H1 (cell line): ENCODE measurements around the gene COPS9. TPM values are rescaled to one million over a fixed set of nuclear protein-coding genes. Genes with fewer than 3 reads are reported as not detected.

Source experiments
- CTCF ChIA-PET: fragments of 300-600 bp; sonication (Branson Sonifier 250); formaldehyde crosslinking; loops from one replicate; lab custom pipeline; 2021; ENCODE audit not compliant: partially characterized antibody; lab: Charles Lee
- POLR2A ChIA-PET: fragments of 300-600 bp; sonication (Branson Sonifier 250); formaldehyde crosslinking; loops from one replicate; lab custom pipeline; 2021; ENCODE audit warnings: inconsistent platforms; ENCODE audit not compliant: partially characterized antibody; lab: Charles Lee
- DNase-seq, 2 experiments: peaks; one replicate each; pipeline versions ENCODE4 v3.0.0 to v3.0.0-alpha.2; 2010 to 2022; ENCODE audit warnings: low spot score in 2 of 2, low read depth in 1 of 2, mixed read lengths in 1 of 2
- FAIRE-seq: peaks from 2 replicates; lab custom pipeline; 2011; peaks lifted over from hg19 to GRCh38; lab: Jason Lieb, UNC
- H2AFZ ChIP-seq: 2 replicates; pipeline ENCODE4 v1.8.1; 2012; ENCODE audit warnings: low read length, inconsistent platforms
- H2AK5ac ChIP-seq: 2 replicates; pipeline ENCODE4 v1.6.1; 2013; ENCODE audit warnings: low read depth, low read length
- H2BK120ac ChIP-seq: replicated peaks from 2 replicates; pipeline ENCODE3; 2013; ENCODE audit warnings: low read depth, low read length, inconsistent platforms
- H2BK12ac ChIP-seq: 2 replicates; pipeline ENCODE4 v1.6.1; 2013; ENCODE audit warnings: low read depth, low read length
- H2BK15ac ChIP-seq: 2 replicates; pipeline ENCODE4 v1.6.1; 2013; ENCODE audit warnings: low read length
- H2BK20ac ChIP-seq: 2 replicates; pipeline ENCODE4 v1.6.1; 2013; ENCODE audit warnings: low read length
- H2BK5ac ChIP-seq: 2 replicates; pipeline ENCODE4 v1.6.1; 2013; ENCODE audit warnings: low read depth, low read length
- H3K14ac ChIP-seq: 2 replicates; pipeline ENCODE4 v1.6.1; 2013; ENCODE audit warnings: inconsistent platforms; ENCODE audit not compliant: insufficient read length
- H3K18ac ChIP-seq: 2 replicates; pipeline ENCODE4 v1.6.1; 2013; ENCODE audit warnings: low read length; ENCODE audit errors: extremely low read depth
- H3K23ac ChIP-seq: 2 replicates; pipeline ENCODE4 v1.6.1; 2013; ENCODE audit warnings: inconsistent platforms; ENCODE audit not compliant: insufficient read length
- H3K23me2 ChIP-seq: 2 replicates; pipeline ENCODE4 v1.6.1; 2013; ENCODE audit warnings: low read depth, low read length
- H3K27ac ChIP-seq: 2 replicates; pipeline ENCODE4 v1.6.1; 2011; ENCODE audit warnings: low read depth, low read length, inconsistent platforms
- H3K27me3 ChIP-seq, 4 experiments: replicated peaks in 1 of 4; 1 replicate in 1 of 4; 2 replicates in 3 of 4; pipeline versions ENCODE4 v1.6.1 to v1.8.1; 2011 to 2013; ENCODE audit warnings: low read length in 3 of 4, mild to moderate bottlenecking in 3 of 4, inconsistent platforms in 2 of 4, mixed read lengths in 2 of 4, moderate library complexity in 1 of 4; ENCODE audit not compliant: control insufficient read depth in 3 of 4, insufficient read depth in 3 of 4; ENCODE audit errors: extremely low read depth in 1 of 4
- H3K36me3 ChIP-seq, 4 experiments: 2 replicates each; pipeline versions ENCODE4 v1.6.1 to v1.8.1; 2011 to 2013; ENCODE audit warnings: mild to moderate bottlenecking in 4 of 4, low read length in 3 of 4, moderate library complexity in 2 of 4, control low read depth in 1 of 4, inconsistent platforms in 1 of 4; ENCODE audit not compliant: insufficient read depth in 4 of 4, control insufficient read depth in 2 of 4
- H3K4ac ChIP-seq: replicated peaks from 2 replicates; pipeline ENCODE3; 2013; ENCODE audit warnings: low read length, low read depth, mixed read lengths, inconsistent platforms; ENCODE audit not compliant: insufficient read length
- H3K4me1 ChIP-seq, 4 experiments: replicated peaks in 1 of 4; 1 replicate in 1 of 4; 2 replicates in 3 of 4; pipeline versions ENCODE4 v1.6.1 to v1.8.1; 2011 to 2013; ENCODE audit warnings: low read length in 3 of 4, inconsistent platforms in 2 of 4, mixed read lengths in 1 of 4; ENCODE audit not compliant: insufficient read depth in 4 of 4, control insufficient read depth in 3 of 4
- H3K4me2 ChIP-seq, 2 experiments: 2 replicates each; pipeline versions ENCODE4 v1.6.1 to v1.8.1; 2011 to 2013; ENCODE audit warnings: low read depth in 2 of 2, low read length in 2 of 2, control low read depth in 1 of 2, inconsistent platforms in 1 of 2, mild to moderate bottlenecking in 1 of 2; ENCODE audit not compliant: insufficient read depth in 1 of 2
- H3K4me3 ChIP-seq, 4 experiments: fragments of 200-600, 300-600 bp in 1 of 4; sonication (generic), shearing (Covaris generic), sonication (Bioruptor Twin) in 1 of 4; 2 replicates each; pipeline versions ENCODE4 v1.5.1 to v1.8.1; 2011 to 2016; ENCODE audit warnings: low read length in 4 of 4, low read depth in 3 of 4, control low read depth in 2 of 4, inconsistent platforms in 2 of 4, mild to moderate bottlenecking in 2 of 4, mixed read lengths in 1 of 4, moderate library complexity in 1 of 4; ENCODE audit not compliant: insufficient read depth in 2 of 4; ENCODE audit errors: extremely low read depth in 1 of 4
- H3K56ac ChIP-seq: replicated peaks from 2 replicates; pipeline ENCODE3; 2013; ENCODE audit warnings: low read depth, mild to moderate bottlenecking, mixed read lengths, low read length, inconsistent platforms; ENCODE audit not compliant: insufficient read length
- H3K79me1 ChIP-seq: 2 replicates; pipeline ENCODE4 v1.6.1; 2013; ENCODE audit warnings: low read depth, low read length, control low read depth
- H3K79me2 ChIP-seq, 2 experiments: 2 replicates each; pipeline versions ENCODE4 v1.6.1 to v1.8.1; 2012 to 2013; ENCODE audit warnings: low read length in 2 of 2, mild to moderate bottlenecking in 2 of 2, inconsistent platforms in 1 of 2; ENCODE audit not compliant: insufficient read depth in 2 of 2, control insufficient read depth in 1 of 2
- H3K9ac ChIP-seq, 4 experiments: replicated peaks in 1 of 4; 1 replicate in 1 of 4; 2 replicates in 3 of 4; pipeline versions ENCODE4 v1.6.1 to v1.8.1; 2011 to 2013; ENCODE audit warnings: low read depth in 3 of 4, low read length in 3 of 4, control low read depth in 2 of 4, mild to moderate bottlenecking in 2 of 4, moderate library complexity in 2 of 4, inconsistent platforms in 1 of 4; ENCODE audit errors: extremely low read depth in 1 of 4
- H3K9me3 ChIP-seq, 2 experiments: 2 replicates each; pipeline versions ENCODE4 v1.6.1 to v1.8.1; 2012 to 2013; ENCODE audit warnings: mild to moderate bottlenecking in 2 of 2, moderate library complexity in 2 of 2, control low read depth in 1 of 2, inconsistent platforms in 1 of 2, low read depth in 1 of 2, low read length in 1 of 2, mixed read lengths in 1 of 2; ENCODE audit not compliant: insufficient read depth in 2 of 2
- H4K20me1 ChIP-seq, 2 experiments: replicated peaks in 1 of 2; 2 replicates each; pipeline versions ENCODE3 to v1.8.1; 2011 to 2013; ENCODE audit warnings: inconsistent platforms in 2 of 2, low read length in 2 of 2, mild to moderate bottlenecking in 1 of 2; ENCODE audit not compliant: insufficient read depth in 2 of 2, control insufficient read depth in 1 of 2
- H4K5ac ChIP-seq: 2 replicates; pipeline ENCODE4 v1.6.1; 2013; ENCODE audit warnings: low read length, low read depth, mixed read lengths, inconsistent platforms; ENCODE audit not compliant: insufficient read length
- H4K8ac ChIP-seq: 2 replicates; pipeline ENCODE4 v1.8.0; 2013; ENCODE audit warnings: mild to moderate bottlenecking, moderate library complexity, low read length, inconsistent platforms; ENCODE audit not compliant: insufficient read depth; ENCODE audit errors: extremely low read depth
- H4K91ac ChIP-seq: replicated peaks from 2 replicates; pipeline ENCODE3; 2013; ENCODE audit warnings: low read length, mixed read lengths, inconsistent platforms; ENCODE audit not compliant: insufficient read length
- CHD2 ChIP-seq: IDR thresholded peaks from 2 replicates; pipeline ENCODE4 v1.6.1; 2012; ENCODE audit warnings: low read length, improper control_type of control experiment
- SP1 ChIP-seq: IDR thresholded peaks from 2 replicates; pipeline ENCODE4 v1.6.1; 2011; ENCODE audit warnings: low read depth, low read length
- TAF7 ChIP-seq: optimal IDR thresholded peaks from 2 replicates; pipeline ENCODE3; 2011; ENCODE audit warnings: low read depth, mild to moderate bottlenecking, inconsistent platforms, low read length, moderate library complexity, borderline replicate concordance
- TBP ChIP-seq: IDR thresholded peaks from 2 replicates; pipeline ENCODE4 v1.6.1; 2011; ENCODE audit warnings: low read depth, low read length, improper control_type of control experiment
- TEAD4 ChIP-seq: IDR thresholded peaks from 2 replicates; pipeline ENCODE4 v1.6.1; 2012; ENCODE audit warnings: low read depth, low read length, inconsistent platforms, mixed read lengths
- YY1 ChIP-seq: IDR thresholded peaks from 2 replicates; pipeline ENCODE4 v1.6.1; 2011; ENCODE audit warnings: low read depth, mild to moderate bottlenecking, low read length
- WGBS, 2 experiments: shearing (Covaris generic) in 1 of 2; methylation state at CpG; one replicate each; pipeline versions ENCODE4 v1.1.6 to v1.1.7; 2013 to 2015; ENCODE audit warnings: low lambda C conversion rate in 2 of 2, mixed read lengths in 2 of 2, inconsistent platforms in 1 of 2, low coverage in 1 of 2, missing lambda C conversion rate in 1 of 2; ENCODE audit not compliant: insufficient replicate concordance in 2 of 2, insufficient coverage in 1 of 2, insufficient read length in 1 of 2; ENCODE audit errors: extremely low coverage in 1 of 2, missing lambda C conversion rate in 1 of 2; 5-methylcytosine and 5-hydroxymethylcytosine counted together
- polyA plus RNA-seq, 7 experiments: library from polyadenylated mRNA; depleted of rRNA in 3 of 7; stranded (reverse) in 5 of 7; unstranded in 2 of 7; fragments of >200 nt in 5 of 7; fragments of 200-250 nt in 2 of 7; gene quantifications; 1 replicate in 5 of 7; 2 replicates in 1 of 7; 4 replicates in 1 of 7; pipeline versions ENCODE4 v1.2.1 to v1.2.3, GENCODE V29; 2011 to 2013; ENCODE audit warnings: missing spikeins in 2 of 7, mixed read lengths in 2 of 7
- total RNA-seq: library from RNA; stranded (reverse); fragmentation: NEBNext Ultra II Directional; extraction: Animal tissue kit (Norgen Biotek cat#: 25700); gene quantifications from 2 replicates; pipeline ENCODE4 v1.2.1, GENCODE V29; 2021

COPS9 gene
- total and polyA plus RNA-seq, 2 of the 8 experiments (the other 6 are each of a cell fraction or from before 2014, with no cell fraction given), result 154 to 234 TPM

- 87% methylated on average over 18 of the region's 18 CpGs; no CpG with 5 or more reads in 1 of the 2 experiments for WGBS, 2 experiments
- Histone ChIP-seq H3K23ac (no peak overlapping the region), H3K79me2 (no peaks in the 10 kb centered on the region), H3K4ac (no peak overlapping the region), H3K4me1 (peaks cover 0 to 9% (median 0%) of the 10 kb centered on the region in 4 experiments; a peak in 2 of 7 replicates), H2BK15ac (no peak overlapping the region), H3K18ac (no peak overlapping the region), H3K4me2 (no peak overlapping the region), H3K56ac (no peak overlapping the region), H3K9ac (no peak overlapping the region), H3K23me2 (peaks cover 3% of the 10 kb centered on the region; the same call in 1 of the 2 replicates), H3K9me3 (peaks cover 0 to 4% of the 10 kb centered on the region in 2 experiments; a peak in 2 of 4 replicates), H4K8ac (0 out of 2 replicates have a peak overlapping the region, but pooled peaks have one; percentile 51), H2BK120ac (no peak overlapping the region), H3K36me3 (no peaks in the 10 kb centered on the region), H2AK5ac (no peak overlapping the region), H2BK20ac (no peak overlapping the region), H3K27me3 (no peaks in the 10 kb centered on the region; a peak in 3 of 7 replicates), H4K5ac (no peak overlapping the region), H2AFZ (no peak overlapping the region), H4K20me1 (no peaks in the 10 kb centered on the region), H2BK12ac (no peak overlapping the region), H3K4me3 (no peak overlapping the region), H3K27ac (no peak overlapping the region), H3K79me1 (no peaks in the 10 kb centered on the region), H2BK5ac (peak overlapping the region; percentile 26; the same call in 1 of the 2 replicates), H3K14ac (no peak overlapping the region), H4K91ac (no peak overlapping the region)
- TF ChIP-seq TEAD4, result no peak
- TF ChIP-seq YY1, result no peak
- no peak for TF ChIP-seq SP1
- no peak for TF ChIP-seq TBP
- no peak for TF ChIP-seq CHD2
- no peak for TF ChIP-seq TAF7
- DNase-seq (no peak), FAIRE-seq (no peak)
- POLR2A ChIA-PET, result no interaction called here
- CTCF ChIA-PET, result interaction anchor here (1.6 kb wide), 1 partner anchor 16 kb away, joined by 3 read pairs; no protein-coding TSS in a partner anchor
Observed at GRCh38 chr2:240160291-240161086, 24.4 kb upstream of the COPS9 start.
